CD4-positive, alpha-beta T cell treated with Interleukin-17A for 1 hour (primary cell): Measurements from ENCODE around the gene SPDYE5.
"Not testable (repeated sequence)": the region's sequence is repeated elsewhere in the genome, so short reads cannot be mapped to it uniquely, and the experiment has no call there.

Experiments
- DNase-seq: peaks from one replicate; pipeline ENCODE4 v3.0.0-alpha.2; 2020

The SPDYE5 gene, protein sequence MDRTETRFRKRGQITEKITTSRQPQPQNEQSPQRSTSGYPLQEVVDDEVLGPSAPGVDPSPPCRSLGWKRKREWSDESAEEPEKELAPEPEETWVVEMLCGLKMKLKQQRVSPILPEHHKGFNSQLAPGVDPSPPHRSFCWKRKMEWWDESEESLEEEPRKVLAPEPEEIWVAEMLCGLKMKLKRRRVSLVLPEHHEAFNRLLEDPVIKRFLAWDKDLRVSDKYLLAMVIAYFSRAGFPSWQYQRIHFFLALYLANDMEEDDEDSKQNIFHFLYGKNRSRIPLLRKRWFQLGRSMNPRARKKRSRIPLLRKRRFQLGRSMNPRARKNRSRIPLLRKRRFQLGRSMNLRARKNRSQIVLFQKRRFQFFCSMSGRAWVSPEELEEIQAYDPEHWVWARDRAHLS

DNA sequence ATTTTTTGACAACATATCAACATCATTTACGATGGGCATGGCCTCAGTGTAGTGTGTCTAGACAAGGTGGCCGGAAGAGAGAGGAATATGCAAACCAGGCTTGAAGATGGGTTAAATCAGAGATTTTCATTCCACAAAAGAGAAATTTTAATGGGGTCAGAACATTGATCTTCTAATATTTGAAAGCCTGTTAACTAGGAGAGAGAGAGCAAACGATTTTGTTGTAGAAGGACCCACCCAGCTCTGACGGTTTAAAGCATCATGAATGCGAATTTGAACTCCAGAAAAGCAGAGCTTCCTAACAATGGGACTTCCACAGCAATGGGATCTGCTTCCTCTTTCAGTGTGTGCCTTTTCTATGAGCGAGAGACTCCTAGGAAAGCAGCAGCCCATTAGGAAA is at the start of gene SPDYE5:
Gene SPDYE5, plus strand, starts transcription at position 301 of the 400 bp plus-strand sequence. CDS start 1,728 bp downstream, outside the sequence.
- DNase-seq: not testable (repeated sequence)

DNA sequence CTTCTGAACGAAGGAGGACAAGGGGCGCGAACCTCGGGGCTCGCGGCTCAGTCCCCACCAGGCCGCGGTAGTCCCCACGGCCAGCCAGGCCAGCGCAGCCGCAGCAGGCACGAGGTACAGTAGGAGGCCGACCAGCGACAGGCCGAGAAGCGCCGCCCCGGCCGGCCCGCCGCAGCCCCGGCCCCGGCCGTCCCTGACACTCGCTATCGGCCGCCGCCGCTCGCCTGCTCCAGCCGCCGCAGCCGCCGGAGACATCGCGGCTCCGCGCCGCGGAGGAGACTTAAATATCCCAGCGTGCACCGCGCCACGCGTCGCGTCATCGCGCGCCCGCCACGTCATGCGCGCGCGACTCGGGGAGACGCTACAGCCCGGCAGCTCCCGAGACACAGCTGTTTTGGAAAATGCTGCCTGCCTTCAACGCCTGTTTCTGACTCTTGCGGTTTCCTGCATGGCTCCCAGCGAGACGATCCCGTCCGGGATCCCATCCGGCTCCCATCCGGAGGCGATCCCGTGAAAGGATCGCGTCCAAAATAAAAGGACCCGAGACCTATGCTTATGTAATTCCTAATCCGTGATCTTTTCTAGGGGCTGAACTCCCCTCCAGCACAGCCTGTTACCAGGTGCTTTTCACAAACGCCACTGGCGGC is 49.5 kb upstream of the SPDYE5 start:
- peak; percentile 49 for DNase-seq

DNA sequence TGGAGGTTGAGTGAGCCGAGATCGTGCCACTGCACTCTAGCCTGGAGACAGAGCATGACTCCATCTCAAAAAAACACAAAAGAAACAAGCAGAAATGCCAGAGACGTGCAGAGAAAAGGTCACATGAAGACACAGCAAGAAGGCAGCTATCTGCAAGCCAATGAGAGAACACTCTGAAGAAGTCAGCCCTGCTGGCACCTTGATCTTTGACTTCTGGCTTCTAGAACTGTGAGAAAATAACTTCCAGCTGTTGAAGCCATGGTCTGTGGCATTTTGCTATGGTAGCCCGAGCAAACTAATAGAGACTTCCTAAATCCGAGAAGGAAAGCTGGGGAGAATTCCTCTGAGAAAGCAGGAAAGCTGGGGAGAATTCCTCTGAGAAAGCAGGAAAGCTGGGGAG is 42.2 kb upstream of the SPDYE5 start:
- DNase-seq: not testable (repeated sequence)

DNA sequence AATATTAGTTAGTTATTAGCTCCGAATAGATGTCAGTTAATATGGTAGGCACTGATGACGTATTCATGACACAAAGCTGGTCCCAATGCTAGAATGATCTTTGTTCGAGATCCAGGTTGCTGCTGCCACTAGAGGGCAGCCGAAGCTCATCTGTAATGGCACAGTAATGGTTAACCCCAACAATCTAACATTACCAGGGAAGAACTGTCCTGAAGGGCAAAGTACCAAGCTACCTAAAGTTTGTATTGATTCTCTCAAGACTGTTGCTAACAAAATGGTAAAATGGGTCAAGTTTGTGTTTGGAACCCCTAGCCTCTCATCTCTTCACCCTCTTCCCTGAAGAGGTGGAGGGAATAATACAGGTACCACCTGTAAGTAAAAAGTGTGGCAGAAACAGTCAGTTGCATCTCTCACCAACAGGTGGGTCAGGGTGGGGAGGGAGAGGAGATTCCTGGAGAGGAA is 39.6 kb upstream of the SPDYE5 start:
- DNase-seq: peak; percentile 39

DNA sequence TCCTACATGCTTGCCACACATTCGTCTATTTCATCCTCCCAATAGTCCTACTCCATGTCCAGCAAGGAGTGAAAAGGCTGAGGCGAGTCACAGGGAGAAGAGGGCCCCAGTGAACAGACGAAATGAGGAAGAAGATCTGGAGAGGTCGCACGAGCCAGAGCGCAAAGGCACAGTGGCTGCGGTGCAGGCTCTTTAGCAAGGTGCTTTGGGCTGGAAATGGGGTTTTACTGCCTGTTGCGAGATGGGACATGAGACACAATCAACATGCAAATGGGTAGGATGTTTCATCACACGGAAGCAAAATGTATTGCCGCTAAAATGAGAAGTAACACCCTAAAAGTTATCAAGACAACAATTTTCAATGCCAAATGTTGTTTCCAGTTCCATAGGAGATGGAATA is 35.7 kb upstream of the SPDYE5 start:
- not testable (repeated sequence) for DNase-seq

DNA sequence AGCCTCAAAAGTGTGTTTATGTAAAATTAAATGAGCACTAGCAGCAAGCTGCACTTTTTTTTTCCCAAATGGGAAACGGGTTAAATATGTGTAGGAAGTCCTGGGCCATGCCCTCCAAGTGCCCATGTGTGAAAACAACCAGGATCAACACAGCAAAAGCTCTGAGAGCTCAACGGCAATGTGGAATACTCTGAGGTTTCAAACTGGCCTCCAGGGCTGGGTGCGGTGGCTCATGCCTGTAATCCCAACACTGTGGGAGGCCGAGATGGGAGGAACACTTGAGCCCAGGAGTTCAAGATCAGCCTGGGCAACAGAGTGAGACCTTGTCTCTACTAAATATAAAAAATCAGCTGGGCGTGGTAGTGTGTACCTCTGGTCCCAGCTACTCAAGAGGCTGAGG is 34.1 kb upstream of the SPDYE5 start:
- DNase-seq: not testable (repeated sequence)

DNA sequence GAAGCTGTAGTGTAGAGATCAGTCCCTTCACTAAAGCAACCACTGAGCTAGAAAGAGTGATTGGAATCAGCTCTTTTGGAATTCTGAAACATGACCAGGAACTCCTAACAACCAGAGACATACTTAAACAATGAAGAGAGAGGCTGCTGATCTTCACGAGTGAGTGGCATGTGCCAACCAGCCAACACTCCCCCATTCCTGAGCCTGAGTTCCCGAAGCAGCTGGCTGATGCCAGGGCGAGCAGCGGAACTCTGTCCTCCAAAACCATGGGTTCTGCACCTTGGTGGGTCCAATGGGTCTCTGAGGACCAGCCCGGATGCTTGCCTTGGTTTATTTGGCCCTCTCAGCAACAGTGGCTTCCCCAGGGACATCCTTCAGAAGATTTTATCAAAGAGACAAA is 31.6 kb upstream of the SPDYE5 start:
- DNase-seq: not testable (repeated sequence)

DNA sequence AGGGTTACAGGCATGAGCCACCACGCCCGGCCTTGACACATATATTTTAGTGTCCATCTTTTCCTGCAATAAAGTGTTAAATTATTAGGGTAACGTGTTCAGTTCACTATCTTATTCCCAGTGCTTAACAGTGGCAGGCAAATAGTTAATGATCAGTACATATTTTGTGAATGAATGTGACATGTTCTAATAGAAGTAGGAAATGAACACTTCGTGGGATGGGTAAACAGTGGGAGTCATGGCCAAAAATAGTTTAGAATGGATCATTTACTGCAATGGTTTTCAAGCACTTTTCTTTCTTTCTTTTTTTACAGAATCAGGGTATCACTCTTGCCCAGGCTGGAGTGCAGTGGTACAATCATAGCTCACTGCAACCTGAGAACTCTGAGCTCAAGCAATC is 22.0 kb upstream of the SPDYE5 start:
- DNase-seq: not testable (repeated sequence)

DNA sequence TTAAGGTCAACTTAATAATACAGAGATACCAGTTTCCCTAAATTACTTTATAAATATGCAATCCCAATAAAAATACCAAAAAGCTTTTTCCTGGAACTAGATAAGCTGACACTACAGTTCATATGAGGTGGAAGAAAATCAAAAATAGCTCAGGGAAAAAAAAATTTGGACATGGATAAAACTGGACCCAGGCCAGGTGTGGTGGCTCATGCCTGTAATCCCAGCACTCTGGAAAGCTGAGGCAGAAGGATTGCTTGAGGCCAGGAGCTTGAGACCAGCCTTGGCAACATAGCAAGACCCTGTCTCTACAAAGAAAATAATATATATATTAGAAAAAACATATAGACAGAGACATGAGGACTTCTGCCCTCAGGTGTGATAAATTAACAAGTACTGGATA is 14.7 kb upstream of the SPDYE5 start:
- DNase-seq: not testable (repeated sequence)

DNA sequence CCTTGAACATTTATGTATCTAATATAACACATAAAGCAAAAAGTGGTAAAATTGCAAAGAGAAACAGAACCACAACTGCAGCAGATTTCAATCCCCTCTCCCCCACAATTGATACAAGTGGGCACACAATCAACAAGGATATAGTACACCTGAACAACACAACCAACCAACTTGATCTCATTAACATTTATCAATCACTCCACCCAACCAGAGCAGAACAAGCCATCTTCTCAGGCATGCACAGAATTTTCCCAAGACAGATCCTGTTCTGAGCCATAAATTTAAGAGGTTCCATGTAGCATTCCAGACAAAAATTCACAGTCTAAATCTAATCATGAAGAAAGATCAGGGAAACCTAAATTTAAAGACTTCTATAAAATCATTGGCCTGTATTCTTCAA is 11.8 kb upstream of the SPDYE5 start:
- DNase-seq: not testable (repeated sequence)

DNA sequence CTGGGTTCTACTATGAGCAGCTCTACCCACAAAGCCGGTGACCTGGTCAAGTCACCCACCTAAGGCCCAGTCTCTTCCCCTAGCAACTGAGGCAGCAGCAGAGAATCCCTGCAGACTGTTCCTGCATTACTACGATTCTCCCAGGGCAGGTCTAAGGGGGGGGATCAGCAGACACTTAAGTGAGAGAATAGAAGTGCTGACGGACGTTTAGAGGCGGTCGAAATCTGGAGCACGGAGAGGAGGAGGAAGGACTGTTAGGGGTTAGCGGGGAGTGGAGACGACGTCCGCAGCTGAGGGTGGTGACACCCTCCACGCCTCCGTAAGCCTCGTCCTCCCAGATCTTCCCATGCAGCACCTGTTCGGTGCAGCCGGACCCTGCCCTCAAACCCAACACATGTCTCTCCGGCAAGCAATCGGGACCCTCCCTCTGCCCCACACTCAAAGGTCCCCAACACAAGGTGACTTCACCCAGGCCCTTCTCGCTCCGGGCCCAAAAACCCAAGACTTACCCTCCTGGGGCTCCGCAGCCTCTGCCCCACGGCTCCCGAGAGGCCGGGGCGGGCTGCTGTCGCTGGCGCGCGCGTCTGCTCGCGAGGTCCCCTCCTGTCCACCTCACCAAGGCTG is 6.7 kb upstream of the SPDYE5 start:
- not testable (repeated sequence) for DNase-seq

DNA sequence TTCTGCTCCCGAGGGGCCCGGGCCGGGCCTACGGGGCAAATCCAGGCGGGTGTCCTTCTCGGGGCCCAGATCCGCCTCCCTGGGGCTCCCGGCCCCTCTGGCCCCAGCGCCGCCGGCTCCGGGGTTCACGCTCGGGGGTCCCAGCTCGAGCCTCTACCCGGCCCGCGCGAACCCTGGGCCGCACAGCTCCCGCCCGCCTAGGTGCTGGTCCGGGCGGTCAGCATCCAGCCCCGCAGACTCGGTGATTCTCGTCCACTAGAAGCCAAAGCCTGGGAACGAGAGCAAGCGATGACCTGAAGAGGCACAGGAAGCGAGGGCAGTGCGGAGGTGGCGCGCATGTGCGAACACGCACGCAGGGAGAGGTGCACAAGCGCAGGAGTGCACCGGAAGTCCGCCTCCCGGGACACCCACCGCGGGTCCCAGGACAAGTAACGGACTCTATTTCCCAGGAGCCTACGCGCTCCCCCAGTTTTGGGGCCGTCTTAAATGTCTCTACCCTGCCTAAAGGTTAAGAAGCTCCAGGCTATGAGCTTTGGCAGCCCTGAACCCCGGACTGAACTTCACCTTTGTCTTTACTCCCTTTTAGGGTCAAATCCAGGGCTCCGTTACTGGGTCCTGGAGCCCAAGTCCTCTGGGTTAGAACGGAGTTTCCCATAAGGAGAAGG is 6.0 kb upstream of the SPDYE5 start, which contains the start of gene POM121C:
Gene POM121C, minus strand, starts transcription at position 321 of the 665 bp plus-strand sequence. CDS start 44,803 bp downstream, outside the sequence.
- peak; percentile 89 for DNase-seq

DNA sequence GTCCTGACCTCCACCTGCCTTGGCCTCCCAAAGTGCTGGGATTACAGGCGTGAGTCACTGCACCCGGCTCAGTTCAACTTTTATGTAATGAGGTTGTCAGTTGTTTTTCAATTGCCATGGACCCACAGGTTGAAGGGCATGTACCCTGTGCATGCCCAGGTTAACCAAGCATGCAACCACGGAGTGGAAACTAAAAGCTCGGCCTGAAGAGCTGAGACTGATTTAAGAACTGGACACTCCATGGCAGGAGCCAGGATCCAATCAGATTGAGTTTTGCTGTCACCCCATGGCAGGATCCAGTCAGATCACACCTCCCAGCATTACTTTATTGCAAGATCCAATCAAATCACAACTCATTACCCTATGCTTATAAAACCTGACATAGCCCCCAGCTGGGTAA is 16.9 kb downstream of the SPDYE5 start:
- DNase-seq: not testable (repeated sequence)

DNA sequence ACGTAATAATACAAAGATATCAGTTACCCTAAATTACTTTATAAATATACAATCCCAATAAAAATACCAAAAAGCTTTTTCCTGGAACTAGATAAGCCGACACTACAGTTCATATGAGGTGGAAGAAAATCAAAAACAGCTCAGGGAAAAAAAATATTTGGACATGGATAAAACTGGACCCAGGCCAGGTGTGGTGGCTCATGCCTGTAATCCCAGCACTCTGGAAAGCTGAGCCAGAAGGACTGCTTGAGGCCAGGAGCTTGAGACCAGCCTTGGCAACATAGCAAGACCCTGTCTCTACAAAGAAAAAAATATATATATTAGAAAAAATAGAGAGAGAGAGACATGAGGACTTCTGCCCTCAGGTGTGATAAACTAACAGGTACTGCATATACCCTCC is 26.7 kb downstream of the SPDYE5 start:
- DNase-seq: not testable (repeated sequence)

DNA sequence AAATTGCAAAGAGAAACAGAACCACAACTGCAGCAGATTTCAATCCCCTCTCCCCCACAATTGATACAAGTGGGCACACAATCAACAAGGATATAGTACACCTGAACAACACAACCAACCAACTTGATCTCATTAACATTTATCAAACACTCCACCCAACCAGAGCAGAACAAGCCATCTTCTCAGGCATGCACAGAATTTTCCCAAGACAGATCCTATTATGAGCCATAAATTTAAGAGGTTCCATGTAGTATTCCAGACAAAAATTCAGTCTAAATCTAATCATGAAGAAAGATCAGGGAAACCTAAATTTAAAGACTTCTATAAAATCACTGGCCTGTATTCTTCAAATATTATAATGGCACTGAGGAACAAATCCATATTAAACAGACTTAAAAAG is 29.6 kb downstream of the SPDYE5 start:
- DNase-seq: not testable (repeated sequence)

DNA sequence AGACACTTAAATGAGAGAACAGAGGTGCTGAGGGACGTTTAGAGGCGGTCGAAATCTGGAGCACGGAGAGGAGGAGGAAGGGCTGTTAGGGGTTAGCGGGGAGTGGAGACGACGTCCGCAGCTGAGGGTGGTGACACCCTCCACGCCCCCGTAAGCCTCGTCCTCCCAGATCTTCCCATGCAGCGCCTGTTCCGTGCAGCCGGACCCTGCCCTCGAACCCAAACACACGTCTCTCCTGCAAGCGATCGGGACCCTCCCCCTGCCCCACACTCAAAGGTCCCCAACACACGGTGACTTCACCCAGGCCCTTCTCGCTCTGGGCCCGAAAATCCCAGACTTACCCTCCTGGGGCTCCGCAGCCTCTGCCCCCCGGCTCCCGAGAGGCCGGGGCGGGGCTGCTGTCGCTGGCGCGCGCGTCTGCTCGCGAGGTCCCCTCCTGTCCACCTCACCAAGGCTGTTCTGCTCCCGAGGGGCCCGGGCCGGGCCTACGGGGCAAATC is 35.2 kb downstream of the SPDYE5 start:
- DNase-seq: not testable (repeated sequence)

DNA sequence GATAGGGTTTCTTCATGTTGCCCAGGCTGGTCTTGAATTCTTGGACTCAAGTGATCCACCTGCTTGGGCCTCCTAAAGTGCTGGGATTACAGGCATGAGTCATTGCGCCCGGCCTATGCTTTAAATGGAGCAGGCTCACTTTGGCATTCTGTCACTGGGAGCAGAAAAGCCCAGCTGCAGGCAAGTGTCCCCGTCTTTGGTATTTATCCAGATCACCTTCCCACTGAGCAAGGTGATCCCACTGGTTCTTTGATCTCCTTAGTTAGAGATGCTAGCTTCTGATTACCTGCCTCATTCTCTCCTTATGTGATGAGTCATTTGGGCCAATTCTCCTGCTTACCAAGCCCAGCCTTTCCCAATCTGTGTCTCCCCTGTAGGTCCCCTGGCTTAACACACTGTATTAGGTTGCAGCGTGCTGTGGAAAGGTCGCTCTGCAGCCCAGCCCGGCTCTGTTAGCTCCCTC is 39.3 kb downstream of the SPDYE5 start:
- DNase-seq: no peak

DNA sequence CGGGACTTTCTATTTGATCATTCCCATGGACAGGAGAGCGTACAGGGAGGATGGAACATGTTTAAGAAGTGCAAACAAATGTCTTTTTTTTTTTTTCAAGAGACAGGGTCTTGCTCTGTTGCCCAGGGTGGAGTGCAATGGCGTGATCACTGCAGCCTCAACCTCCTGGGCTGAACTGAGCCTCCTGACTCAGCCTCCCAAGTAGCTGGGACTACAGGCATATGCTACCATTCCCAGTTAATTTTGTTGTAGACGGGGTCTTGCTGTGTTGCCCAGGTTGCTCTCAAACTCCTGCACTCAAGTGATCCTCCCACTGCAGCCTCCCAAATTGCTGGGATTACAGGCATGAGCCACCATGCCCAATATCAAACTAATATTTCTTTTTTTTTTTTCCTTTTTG is 40.5 kb downstream of the SPDYE5 start:
- DNase-seq: no peak

DNA sequence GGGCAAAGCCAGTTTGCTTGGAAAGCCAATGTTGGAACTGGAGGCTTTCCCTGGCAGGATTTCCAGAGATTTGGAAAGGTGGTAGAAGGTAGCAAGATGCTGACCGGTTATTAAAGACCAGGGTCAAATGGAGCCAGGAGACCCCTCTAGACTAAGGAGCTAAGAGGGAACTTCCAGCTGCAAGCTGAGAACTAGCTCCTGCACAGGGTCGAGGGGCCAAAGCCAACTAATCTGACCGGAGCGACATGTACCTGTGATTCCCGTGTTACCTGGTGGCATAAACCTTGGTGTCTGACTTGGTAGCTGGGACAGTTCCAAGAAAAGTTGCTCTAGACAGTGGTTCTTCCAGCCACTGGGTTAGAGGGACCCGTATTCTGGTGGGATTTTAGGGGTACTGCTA is 41.8 kb downstream of the SPDYE5 start:
- no peak for DNase-seq

DNA sequence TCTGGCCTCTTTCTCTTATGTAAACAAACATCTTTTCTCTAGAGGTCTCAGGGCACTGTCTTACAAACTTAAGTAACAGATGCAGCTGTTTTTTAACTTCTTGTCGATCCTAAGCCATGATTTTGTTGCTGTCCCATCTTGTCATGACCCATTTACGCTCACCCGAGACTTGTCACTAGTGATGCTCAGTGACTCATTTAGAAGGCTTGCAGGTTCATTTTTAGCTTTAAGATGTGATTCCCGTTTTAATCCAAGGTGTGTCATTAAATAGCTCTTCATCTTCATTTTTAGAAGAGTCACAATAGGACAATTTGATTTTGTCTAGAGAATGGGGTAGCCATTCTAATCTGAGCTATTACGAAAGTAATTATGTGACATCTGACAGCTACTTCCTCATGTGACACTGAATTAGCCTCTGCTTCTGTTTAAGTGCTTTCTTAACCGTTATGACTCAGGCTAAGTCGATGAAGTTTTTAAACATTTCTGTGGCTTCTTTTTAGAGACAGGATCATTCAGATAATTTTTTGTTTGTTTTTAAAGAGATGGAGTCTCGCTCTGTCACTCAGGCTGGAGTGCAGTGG is 42.7 kb downstream of the SPDYE5 start:
- DNase-seq: peak; percentile 7

DNA sequence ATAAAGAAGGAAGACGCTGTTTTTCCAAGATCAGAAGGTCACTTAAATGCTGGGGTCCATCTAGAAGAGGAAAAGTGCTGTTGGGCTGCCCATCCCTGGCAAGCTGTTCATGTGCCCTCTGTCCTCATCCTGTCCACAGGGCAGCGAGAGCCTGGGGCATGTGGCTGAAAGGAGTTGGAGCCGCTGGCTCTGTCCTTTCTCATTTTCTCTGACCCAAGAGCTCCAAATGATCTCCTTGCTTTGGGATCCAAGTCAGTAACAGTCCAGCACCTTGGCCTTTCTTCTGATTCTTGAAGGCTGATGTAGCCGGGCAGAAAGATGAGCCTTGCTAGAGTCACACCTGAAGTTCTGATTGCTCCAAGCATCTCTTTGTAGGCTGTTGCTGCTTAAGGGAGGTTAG is 44.4 kb downstream of the SPDYE5 start:
- no peak for DNase-seq

DNA sequence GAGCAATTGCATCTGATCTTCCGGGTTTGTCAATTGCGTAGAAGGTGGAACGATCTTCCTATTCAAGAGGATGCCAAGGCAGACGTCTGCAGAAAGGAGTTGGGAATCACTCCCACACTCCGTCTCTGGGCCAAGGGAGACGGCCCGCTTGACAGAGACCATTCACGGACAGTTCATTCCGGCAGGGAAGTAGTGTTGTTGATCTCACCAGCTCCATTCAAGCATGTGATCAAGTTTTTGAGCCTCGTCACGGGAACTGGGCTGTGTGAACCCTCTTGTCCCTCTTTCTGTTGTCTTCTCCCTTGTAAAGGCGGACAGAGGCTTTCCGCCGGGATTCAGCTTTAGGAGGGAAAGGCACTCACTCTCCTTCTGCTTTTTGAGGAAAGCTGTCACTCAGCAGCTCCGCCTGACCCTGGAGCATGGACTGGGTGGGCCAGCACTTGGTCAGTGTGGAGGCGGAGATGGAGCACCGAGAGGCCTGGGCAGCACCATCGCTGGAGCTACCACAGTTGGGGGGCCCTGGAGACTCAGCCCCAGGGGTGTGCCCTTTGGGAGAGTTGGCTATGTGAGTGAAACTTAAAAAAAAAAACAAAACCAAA is 44.9 kb downstream of the SPDYE5 start:
- DNase-seq: no peak
